Measurements from ENCODE around the gene DLG1. TPM values are rescaled to one million over a fixed set of nuclear protein-coding genes. Genes with fewer than 3 reads are reported as not detected.

The DLG1 gene
- total RNA-seq, 1 experiment from 2014 or later, result 28.9 TPM

DNA sequence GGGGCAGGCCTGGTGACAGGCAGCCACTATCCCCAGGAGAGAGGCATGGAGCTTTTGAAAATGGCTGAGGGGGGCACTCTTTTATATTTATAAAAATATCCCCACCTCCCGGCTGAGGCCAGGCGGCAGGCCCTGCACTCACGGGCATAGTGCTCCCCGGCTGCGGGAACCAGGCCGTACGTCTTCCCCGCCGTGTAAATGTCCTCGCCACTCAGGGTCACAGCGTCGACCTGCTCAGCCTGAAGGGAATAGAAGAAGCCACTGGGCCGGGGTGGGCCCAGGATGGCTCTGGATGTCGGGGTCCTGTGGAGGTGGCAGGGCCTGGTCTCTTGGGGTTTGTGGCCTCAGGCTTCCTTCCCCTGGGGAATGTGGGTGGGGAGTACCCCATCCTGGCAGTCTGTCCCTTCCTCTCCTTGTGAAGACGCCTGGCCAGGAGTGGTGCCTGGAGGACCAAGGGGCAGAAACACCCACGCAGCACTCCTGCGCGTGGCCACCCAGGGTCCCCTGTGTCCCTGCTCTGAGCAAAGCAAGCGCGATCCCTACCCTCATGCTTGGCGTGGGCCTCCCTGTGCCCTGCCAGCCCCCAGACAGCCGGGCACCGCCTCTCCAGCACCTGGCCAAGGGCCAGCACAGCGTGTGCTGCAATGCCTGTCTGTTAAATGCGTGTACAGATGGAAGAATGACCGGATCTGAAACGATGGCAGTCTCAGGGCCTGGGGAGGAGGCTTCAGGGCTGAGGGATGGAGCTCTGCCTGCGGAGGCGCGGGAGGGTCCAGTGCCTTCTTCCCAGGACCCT, 287.7 kb downstream of the DLG1 start:
- in situ Hi-C loops (cut with HindIII; ENCODE audit: low pct_unique_long_range_greater_than_20kb, low sequenced_read_pairs), result no loop called here
- DNase-seq (ENCODE audit: low read depth, low spot score), result no peak

DNA sequence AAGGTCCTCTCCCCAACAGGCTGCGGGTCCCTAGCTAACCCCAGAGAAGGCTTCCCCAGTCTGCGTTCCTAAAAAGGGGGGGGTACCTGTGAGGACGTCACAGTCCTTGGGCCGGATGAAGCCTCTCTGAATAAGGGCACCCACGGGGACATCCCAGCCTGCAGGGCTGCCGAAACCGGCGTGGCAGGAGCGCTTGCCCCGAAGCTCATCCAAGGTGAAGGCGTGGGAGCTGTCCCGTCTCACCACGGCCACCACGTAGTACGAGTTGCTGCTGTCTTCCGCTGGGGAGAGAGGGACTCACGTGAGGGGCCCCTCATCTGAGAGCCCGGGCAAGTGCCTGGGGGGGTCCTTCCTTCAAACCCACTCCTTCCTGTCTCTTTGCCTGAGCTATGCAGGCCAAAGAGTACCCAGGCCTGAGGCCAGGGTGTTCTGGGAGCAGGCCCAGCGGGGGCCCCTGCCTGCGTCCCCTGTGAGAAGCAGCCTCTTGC, 288.8 kb downstream of the DLG1 start:
- no peak for DNase-seq (ENCODE audit: low read depth, low spot score)
- in situ Hi-C loops (cut with HindIII; ENCODE audit: low pct_unique_long_range_greater_than_20kb, low sequenced_read_pairs), result no loop called here

DNA sequence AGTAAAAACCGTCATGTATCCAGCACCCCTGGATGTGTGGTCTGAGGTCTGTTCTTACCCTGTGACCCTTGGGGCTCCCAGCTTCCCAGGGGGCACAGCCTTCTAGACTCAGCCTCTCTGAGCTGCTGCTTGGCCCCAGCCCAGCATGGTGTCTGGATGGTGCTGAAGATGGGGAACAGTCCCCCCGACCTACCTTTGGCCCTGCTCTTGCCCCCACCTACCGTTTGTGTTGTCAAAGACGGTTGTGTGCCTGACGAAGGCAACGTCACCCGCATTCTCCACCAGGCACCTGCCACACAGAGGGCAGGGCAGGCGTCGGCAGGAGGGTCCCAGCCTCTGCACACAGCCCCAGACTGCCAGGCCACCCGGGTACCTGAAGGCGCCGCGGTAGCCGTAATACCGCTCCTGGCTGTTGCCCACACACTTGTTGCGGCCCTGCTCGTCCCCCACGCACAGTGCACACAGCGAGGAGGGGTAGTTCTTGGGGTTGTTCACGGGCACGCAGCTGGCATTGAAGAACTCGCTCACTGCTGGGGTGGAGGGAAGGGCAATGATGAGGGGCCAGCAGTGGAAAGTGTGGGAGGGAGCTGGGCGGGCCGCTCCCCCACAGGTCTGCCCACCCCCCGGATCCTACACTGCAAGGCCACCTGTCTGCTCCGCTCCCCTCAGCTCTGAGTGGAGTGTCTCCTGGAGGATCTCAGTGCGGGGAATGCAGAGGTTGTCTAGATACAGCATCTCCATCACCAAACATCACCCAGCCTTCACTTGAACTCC, 289.8 kb downstream of the DLG1 start:
- in situ Hi-C loops (cut with HindIII; ENCODE audit: low pct_unique_long_range_greater_than_20kb, low sequenced_read_pairs), result no loop called here
- DNase-seq (ENCODE audit: low read depth, low spot score), result no peak

DNA sequence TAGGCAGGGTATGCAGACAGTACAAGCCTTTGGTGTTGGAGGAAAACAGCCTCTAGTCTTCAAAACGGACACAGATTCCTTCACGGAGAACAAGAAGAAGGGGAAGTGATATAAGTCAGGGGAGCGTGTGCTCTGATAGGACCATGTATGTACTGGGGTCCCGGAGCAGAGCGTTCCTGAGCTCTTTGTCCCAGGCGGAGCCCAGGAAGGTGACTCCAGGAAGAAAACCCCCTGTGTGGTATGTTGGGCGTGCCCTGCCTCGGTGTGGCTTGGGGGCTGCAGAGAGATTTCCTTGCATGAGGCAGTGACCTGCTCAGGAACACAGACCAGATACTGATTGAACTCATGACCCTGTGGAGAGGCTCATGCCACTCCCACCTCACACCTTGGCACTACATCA, 290.5 kb downstream of the DLG1 start:
- in situ Hi-C loops (cut with HindIII; ENCODE audit: low pct_unique_long_range_greater_than_20kb, low sequenced_read_pairs), result no loop called here
- DNase-seq (ENCODE audit: low read depth, low spot score), result no peak

DNA sequence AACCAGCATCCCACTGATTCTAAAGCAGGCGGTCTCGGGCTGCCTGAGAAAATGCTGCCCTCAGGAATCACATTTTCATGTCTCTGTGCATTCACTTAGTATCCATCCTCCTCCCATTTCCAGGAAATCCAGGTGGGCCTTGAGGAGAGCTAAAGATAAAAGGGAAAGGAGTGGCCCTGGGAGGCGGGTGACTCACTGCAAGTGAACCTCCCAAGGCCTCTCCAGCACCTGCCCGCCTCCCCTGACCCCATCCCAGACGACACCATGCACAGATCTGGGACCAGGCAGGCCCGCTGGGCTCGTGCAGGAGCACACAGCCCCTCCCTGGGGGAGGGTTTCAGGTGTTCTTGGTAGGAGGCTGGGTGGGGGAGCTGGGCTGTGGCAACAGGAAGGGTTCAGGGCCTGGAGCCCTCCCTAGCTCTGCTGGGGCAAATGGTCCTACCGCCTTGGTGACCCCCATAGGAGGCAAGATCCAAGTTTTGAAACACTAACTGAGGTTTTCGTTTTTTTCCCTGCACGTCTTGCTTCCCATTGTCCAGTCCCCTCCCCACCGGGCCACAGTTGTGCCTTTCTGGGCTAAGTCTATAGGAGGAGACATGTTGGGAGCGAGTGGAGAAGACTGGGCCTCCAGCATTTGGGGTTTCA, 291.0 kb downstream of the DLG1 start:
- no peak for DNase-seq (ENCODE audit: low read depth, low spot score)
- in situ Hi-C loops (cut with HindIII; ENCODE audit: low pct_unique_long_range_greater_than_20kb, low sequenced_read_pairs), result no loop called here

DNA sequence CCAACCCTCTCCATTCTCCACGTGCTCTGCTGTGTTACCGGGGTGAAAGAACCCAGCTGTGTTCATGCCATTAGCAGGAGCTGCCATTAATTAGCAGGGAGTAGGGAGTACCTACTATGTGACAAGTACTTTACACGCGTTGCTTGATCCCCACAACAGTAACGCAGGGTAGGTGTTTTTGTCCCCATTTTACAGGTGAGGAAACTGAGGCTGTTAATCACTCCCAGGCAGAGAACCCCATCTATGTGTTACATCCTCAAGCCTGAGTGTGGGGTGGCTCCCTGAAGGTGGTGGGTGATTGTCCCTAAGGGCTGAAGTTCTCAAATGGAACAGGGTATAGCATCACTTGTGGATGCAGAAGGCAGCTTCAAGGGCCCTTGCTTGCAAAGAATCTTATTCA, 291.6 kb downstream of the DLG1 start:
- in situ Hi-C loops (cut with HindIII; ENCODE audit: low pct_unique_long_range_greater_than_20kb, low sequenced_read_pairs), result no loop called here
- DNase-seq (ENCODE audit: low read depth, low spot score), result no peak

DNA sequence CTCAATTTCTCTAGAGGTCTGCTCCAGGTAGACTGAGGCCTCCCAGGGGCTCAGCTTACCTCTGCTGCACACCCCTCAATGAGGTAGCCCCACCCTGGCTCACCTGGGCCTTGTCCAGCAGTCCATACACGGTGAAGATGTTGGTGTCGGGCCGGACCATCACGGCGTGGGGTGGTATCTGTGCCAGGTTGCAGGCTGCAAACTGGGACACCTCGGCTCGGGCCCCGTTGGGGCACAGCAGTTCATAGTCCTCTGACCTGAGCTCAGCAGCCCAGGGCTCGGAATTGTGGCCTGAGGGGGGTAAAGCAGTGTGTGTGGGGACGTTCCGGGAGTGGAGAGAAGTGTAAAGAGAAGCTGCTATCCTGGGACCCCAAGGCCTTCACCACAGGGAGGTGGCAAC, 292.0 kb downstream of the DLG1 start:
- in situ Hi-C loops (cut with HindIII; ENCODE audit: low pct_unique_long_range_greater_than_20kb, low sequenced_read_pairs), result no loop called here
- no peak for DNase-seq (ENCODE audit: low read depth, low spot score)

DNA sequence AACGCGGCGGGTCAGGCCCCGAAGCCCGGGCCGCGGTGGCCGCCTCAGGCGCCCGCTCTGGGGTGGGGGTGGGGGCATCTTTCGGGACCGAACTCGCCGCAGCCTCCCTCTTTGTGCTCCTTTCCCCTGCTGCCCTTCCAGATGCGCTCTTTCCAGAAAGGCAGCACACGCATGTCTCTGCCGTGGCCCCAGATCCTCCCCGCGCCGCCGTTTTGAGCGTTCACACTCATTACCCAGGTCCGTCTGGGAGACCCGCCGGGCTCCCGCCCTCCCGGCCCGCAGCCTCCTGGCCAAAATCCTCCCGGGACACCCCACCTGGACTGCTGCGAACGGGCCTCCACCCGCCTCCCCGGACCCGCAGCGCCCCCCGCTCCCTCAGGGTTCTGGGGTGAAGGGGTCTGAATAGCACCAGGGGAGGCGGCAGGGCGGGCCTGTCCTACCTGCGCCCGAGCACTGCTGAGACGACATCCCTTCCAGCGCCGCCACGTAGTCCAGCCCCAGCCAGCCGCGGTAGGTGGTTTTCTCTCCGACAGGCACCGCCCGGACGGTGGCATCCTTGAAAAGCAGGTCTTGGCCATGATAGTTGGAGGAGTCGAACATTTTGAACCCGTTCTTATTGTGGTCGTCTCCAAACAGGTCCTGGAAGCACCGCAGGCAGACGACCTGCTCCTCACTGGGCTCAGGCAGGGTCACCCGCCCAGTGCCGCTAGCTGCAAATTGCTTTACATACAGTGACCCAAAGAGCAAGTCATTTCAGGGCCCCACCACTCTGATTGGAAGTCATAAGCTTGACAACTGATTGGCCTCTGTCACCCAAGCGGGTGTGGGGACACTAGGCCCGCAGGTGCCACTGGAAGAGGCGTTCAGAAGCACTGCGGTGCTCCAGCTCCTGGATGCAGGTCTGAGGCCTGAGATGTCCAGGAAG, 294.7 kb downstream of the DLG1 start:
- in situ Hi-C loops (cut with HindIII; ENCODE audit: low pct_unique_long_range_greater_than_20kb, low sequenced_read_pairs), result no loop called here
- DNase-seq (ENCODE audit: low read depth, low spot score), result no peak

DNA sequence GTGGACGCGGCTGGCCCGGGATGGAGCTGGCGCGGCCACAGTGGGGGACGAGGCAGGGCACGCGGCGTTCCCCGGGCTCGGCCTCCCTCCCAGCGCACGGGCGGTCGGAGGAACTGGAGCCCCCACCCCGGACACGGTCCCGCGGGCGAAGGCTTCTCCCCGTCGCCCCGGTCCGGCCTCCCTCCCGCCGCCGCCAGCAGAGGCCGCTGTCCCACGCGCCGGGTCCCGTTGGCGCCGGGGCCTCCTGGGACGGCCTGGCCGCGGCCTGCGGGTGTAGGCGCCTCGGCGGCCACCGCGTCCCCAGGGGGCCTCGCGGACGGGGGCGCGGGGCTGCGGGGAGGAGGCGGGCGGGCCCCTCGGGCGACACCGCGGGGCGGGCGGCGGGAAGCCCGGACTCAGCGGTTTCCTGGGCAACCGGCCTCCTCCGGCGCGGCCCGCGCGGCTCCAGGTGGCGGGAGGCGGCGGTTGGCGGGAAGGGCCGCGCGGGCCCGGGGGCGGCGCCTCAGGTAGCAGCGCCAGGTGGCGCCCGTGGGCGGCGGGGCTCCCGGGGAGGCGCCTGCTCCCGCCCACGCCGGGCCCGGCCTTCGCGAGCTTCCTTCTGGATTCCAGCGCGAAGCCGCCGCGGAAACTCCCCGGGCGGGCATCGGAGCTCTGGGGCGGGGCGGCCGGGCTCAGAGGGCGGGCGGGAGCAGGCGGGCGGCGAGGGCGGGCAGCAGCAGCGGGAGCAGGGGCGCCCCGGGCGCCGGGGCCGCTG, 295.5 kb downstream of the DLG1 start:
- in situ Hi-C loops (cut with HindIII; ENCODE audit: low pct_unique_long_range_greater_than_20kb, low sequenced_read_pairs), result no loop called here
- DNase-seq (ENCODE audit: low read depth, low spot score), result no peak

DNA sequence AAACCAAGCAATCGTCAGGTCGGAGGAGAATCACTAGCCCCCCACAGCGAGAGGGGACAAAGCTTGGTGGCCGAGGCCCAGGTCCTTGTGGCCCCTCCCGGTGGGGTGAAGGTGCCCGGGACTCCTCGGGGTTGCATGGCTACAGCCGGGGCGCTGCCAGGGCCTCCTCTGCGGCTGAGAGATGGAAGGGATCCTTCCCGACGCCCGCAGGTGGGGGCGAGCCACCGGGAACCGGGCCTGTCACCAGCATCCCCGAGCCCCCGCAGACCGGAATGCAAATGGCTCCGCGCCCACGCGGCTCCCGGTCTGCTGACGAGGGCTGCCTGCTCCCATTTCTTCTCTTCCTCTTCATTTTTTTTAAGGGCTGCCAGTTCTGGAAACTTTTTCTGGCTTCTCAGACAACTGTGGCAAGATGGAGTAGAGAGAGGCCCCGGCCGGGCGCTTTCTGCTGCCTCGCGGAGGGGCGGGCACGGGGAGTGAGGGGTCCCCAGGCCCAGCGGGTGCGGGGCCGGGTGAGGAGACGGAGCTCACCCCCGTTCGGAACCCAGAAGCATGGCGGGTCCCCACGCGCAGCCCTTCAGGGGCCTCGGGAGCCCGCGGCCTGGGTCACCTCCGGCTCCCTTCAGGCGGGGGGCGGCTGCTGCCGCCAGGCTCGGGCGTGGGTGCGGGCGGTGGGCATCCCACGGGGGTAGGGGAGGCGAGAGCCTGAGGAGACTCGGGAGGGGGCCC, 296.3 kb downstream of the DLG1 start:
- no peak for DNase-seq (ENCODE audit: low read depth, low spot score)
- in situ Hi-C loops (cut with HindIII; ENCODE audit: low pct_unique_long_range_greater_than_20kb, low sequenced_read_pairs), result no loop called here

DNA sequence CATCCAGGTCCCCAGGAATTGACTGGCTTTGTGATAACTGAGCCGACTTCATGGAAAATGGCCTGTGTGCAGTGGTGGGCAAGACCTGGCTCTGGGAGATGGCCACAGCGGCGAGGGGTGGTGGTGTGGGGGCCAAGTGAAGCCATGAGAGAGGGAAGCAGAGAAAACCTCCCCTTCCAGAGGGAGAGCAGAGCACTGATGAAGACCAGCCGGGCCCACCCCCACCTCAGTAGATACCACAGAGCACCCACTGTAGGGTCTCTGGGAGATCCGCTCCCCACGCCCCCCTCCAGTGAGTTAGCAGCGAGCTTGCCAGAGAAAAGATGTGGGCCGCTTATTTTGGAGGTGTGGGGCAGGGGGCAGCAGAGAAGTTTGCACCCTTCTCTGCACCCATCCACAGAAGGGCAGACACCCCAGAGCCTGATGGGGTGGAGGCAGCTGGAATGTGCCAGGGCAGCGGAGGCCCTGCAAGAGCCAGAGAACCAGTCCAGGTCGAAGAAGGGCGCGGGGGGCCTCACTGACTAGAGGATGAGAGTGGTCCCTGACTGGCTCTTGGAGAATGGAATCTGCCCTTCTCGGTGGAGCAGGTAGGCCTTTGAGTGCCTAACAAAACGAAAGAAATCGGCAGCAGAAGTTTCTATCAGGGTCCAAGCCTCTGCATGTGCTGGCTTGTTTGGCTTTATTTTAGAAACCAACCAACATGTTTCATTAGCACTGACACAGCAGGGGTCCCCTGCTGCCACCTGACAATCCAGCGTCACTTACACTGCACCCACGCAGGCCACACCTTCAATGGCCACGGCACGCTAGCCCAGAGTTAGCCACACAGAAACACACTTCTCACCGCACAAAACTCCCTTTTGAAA, 297.1 kb downstream of the DLG1 start:
- in situ Hi-C loops (cut with HindIII; ENCODE audit: low pct_unique_long_range_greater_than_20kb, low sequenced_read_pairs), result no loop called here
- no peak for DNase-seq (ENCODE audit: low read depth, low spot score)

DNA sequence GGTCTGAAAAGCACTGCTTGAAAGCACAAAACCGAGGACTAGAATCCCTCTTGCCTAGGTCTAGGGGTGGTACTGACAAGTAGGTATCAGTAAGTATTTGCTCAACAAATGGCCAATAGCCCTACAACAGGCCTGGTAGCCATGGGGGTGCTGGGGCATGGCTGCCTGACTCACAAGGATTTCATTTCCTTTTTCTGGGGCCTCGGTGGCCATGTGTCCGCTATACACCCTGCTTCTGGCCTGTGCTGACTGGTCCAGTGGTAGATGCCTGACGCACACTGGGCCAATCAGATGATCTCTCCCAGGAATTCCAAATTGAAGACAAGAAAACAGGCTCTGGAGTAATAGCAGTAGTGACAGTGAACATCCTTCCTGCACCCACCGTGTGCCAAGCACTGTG, 298.2 kb downstream of the DLG1 start:
- DNase-seq (ENCODE audit: low read depth, low spot score), result no peak
- in situ Hi-C loops (cut with HindIII; ENCODE audit: low pct_unique_long_range_greater_than_20kb, low sequenced_read_pairs), result no loop called here

DNA sequence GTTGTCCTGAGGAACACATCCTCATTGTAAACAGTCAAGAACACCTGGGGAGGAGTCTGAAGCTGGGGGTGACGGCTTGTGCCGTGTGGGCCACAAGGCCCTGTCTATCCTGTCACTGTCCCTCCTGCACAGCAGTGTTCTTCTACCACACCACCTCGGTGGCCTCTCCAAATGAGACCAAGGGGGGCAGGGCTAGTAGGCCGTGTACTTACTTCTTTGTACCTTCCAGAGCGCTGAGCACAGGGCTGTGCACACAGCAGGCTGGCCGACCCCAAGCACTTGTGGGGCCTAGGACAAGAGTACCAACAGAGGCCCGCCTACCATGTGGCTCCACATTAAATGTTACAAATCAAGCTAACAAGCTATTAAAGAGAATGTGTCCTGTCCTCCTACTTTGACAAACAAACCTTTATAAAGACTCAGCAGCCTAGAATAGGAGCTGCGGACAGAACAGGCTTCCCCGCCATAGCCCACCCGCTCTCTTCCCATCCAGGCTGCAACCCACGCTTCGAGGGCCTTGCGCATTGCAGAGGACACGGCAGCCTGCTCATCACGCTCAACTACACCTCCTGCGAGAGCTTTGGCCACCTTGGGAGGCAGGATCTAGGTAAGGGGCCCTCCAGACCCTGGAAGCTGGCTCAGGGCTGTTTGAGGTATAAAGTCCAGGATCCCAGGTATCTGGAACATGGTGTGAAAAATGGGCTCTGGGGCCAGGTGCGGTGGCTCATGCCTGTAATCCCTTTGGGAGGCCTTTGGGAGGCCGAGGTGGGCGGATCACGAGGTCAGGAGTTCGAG, 299.2 kb downstream of the DLG1 start:
- in situ Hi-C loops (cut with HindIII; ENCODE audit: low pct_unique_long_range_greater_than_20kb, low sequenced_read_pairs), result no loop called here
- DNase-seq (ENCODE audit: low read depth, low spot score), result no peak

DNA sequence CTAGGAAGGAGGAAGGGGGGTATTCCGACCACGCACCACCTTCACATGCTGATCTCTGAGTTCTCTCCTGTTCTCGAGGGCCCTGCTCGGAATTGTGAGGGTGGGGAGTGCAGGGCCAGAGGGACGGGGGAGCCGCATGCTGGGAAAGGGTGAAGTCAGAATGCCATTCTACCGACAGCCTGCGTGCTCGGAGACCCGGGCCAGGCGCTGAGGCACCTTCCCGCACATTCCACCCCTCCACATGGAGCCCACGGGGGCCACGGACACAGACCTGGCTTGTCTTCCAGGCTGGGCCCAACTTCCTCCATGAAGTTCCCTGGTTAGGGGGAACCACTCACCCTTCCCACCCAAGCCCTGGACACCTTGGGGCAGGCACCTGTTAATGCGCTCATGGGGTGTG, 301.1 kb downstream of the DLG1 start:
- DNase-seq (ENCODE audit: low read depth, low spot score), result no peak
- in situ Hi-C loops (cut with HindIII; ENCODE audit: low pct_unique_long_range_greater_than_20kb, low sequenced_read_pairs), result no loop called here

Measured in SK-MEL-5 (cell line).